ENCODE results near the gene MRPL23.

MRPL23 gene

DNA sequence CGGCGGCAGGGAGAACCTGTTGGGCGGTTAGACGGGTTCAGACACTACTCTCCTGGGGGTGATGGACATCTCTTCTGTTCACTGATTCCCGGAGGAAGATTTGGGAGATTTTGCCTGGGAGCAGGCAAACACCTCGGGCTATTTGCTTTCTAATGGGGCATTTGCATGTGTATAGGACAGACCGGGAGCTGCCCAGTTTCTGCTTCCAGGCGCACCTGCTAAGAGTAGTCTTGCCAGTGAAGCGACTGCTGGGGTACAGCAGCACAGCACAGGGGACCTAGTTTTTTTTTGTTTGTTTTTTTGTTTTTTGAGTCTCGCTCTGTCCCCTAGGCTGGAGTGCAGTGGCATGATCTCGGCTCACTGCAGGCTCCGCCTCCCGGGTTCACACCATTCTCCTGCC, 57.3 kb downstream of the MRPL23 start:
- H3K27ac ChIP-seq = no peak overlapping the region
- no peaks in the 10 kb centered on the region for H3K9me3 ChIP-seq (ENCODE audit: severe bottlenecking)
- TF ChIP-seq, protein P1, sequence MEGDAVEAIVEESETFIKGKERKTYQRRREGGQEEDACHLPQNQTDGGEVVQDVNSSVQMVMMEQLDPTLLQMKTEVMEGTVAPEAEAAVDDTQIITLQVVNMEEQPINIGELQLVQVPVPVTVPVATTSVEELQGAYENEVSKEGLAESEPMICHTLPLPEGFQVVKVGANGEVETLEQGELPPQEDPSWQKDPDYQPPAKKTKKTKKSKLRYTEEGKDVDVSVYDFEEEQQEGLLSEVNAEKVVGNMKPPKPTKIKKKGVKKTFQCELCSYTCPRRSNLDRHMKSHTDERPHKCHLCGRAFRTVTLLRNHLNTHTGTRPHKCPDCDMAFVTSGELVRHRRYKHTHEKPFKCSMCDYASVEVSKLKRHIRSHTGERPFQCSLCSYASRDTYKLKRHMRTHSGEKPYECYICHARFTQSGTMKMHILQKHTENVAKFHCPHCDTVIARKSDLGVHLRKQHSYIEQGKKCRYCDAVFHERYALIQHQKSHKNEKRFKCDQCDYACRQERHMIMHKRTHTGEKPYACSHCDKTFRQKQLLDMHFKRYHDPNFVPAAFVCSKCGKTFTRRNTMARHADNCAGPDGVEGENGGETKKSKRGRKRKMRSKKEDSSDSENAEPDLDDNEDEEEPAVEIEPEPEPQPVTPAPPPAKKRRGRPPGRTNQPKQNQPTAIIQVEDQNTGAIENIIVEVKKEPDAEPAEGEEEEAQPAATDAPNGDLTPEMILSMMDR (IDR thresholded peaks at IDR 0.05; ENCODE audit: low read depth, low read length) = no peak
- no peaks in the 10 kb centered on the region for H3K36me3 ChIP-seq
- no peak for DNase-seq
- no peaks in the 10 kb centered on the region for H3K27me3 ChIP-seq (ENCODE audit: insufficient read depth, low read depth, severe bottlenecking)
- no peak overlapping the region for H3K4me3 ChIP-seq (ENCODE audit: low read depth, low read length)
